Stimulated activated CD4-positive, alpha-beta T cell treated with anti-CD3 and anti-CD28 coated beads, Interleukin-1b, Interleukin-23, amount 100 ng/mL, for 48 hours (primary cell): ENCODE data around the gene SPRY4.
"Not testable (repeated sequence)": the region's sequence is repeated elsewhere in the genome, so short reads cannot be mapped to it uniquely, and the experiment has no call there.

Experiments used
- DNase-seq: peaks from one replicate; pipeline ENCODE4 v3.0.0-alpha.2; 2020

The SPRY4 gene

GRCh38 chr5:142290577-142291299 lies 34.1 kb downstream of the SPRY4 start:
- no peak for DNase-seq

- DNase-seq: no peak
These were observed 34.9 kb downstream of the SPRY4 start for GRCh38 chr5:142289708-142290576.

GRCh38 chr5:142287973-142288313 lies 36.9 kb downstream of the SPRY4 start:
- DNase-seq: no peak

GRCh38 chr5:142287096-142287972 lies 37.5 kb downstream of the SPRY4 start:
- no peak for DNase-seq

GRCh38 chr5:142286111-142286510 lies 38.7 kb downstream of the SPRY4 start:
- no peak for DNase-seq

- no peak for DNase-seq
These were observed 41.5 kb downstream of the SPRY4 start for GRCh38 chr5:142283304-142283703.

- DNase-seq: no peak
These were observed 42.9 kb downstream of the SPRY4 start for GRCh38 chr5:142281966-142282365.

- DNase-seq: no peak
These were observed 43.8 kb downstream of the SPRY4 start for GRCh38 chr5:142281008-142281367.

GRCh38 chr5:142280066-142281007 lies 44.5 kb downstream of the SPRY4 start:
- DNase-seq: no peak

GRCh38 chr5:142278627-142279026 lies 46.2 kb downstream of the SPRY4 start:
- no peak for DNase-seq

GRCh38 chr5:142277796-142278195 lies 47.0 kb downstream of the SPRY4 start:
- no peak for DNase-seq

GRCh38 chr5:142276517-142276916 lies 48.3 kb downstream of the SPRY4 start:
- no peak for DNase-seq

GRCh38 chr5:142275496-142275895 lies 49.3 kb downstream of the SPRY4 start:
- no peak for DNase-seq

- not testable (repeated sequence) for DNase-seq
These were observed 52.2 kb downstream of the SPRY4 start for GRCh38 chr5:142272596-142272995.

GRCh38 chr5:142264084-142264483 lies 60.7 kb downstream of the SPRY4 start:
- DNase-seq: not testable (repeated sequence)

- DNase-seq: no peak
These were observed 61.5 kb downstream of the SPRY4 start for GRCh38 chr5:142263346-142263745.

GRCh38 chr5:142262683-142263082 lies 62.1 kb downstream of the SPRY4 start:
- DNase-seq: no peak
